GM10248 (cell line): ENCODE results near the gene PBX1.

Experiments used
- CTCF ChIA-PET: fragments of 300-600 bp; sonication (Branson Sonifier 250); formaldehyde crosslinking; extraction: SDS; loops from one replicate; lab custom pipeline; 2021; ENCODE audit warnings: antibody characterized with exemption; lab: Yijun Ruan, JAX
- POLR2A ChIA-PET: fragments of 350-650 bp; sonication (Branson Sonifier 250); formaldehyde crosslinking; extraction: SDS; loops from one replicate; lab custom pipeline; 2020; ENCODE audit warnings: antibody characterized with exemption; lab: Yijun Ruan, JAX
- DNase-seq: peaks from one replicate; pipeline ENCODE4 v3.0.0; 2012; ENCODE audit errors: extremely low spot score
- CTCF ChIP-seq: IDR thresholded peaks from 2 replicates; pipeline ENCODE4 v1.5.1; 2012; ENCODE audit warnings: mild to moderate bottlenecking, low read depth; ENCODE audit errors: extremely low read depth, missing control alignments, control extremely low read depth

Gene PBX1

GRCh38 chr1:164733734-164734133 is 174.8 kb downstream of the PBX1 start:
- ChIA-PET CTCF (no interaction called here), POLR2A (no interaction called here)
- no peak for TF ChIP-seq CTCF
- DNase-seq, result no peak

GRCh38 chr1:164735315-164736052 is 176.5 kb downstream of the PBX1 start:
- DNase-seq, result no peak
- CTCF ChIA-PET, result interaction anchor here (0.9 kb wide), 1 partner anchor 9 kb away, joined by 3 read pairs; no protein-coding TSS in a partner anchor
- POLR2A ChIA-PET, result no interaction called here
- no peak for TF ChIP-seq CTCF

DNA sequence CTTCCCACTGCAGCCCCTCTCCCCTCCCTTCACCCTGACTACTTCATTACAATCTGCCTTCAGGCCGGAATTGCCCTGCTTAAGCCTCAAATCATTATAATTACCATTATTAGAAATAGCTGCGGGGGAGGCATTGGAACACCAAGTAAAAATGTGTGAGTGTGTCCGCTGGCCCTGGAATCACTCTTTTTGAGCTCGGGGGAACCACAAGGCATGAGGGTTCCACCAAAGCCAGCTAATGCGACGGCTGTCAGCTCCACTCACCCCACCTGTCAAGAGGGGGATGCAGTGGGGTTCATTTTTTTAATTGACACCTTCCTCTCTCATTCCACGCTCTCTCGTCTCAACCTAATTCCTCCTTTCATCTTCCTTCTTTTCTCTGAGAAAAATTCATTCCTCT is 177.2 kb downstream of the PBX1 start:
- TF ChIP-seq CTCF, result no peak
- CTCF ChIA-PET, result interaction anchor here (0.9 to 1.2 kb wide), 2 partner anchors 10 to 13 kb away, joined by 3 read pairs; no protein-coding TSS in a partner anchor
- POLR2A ChIA-PET, result no interaction called here

GRCh38 chr1:164739189-164739588 is 180.2 kb downstream of the PBX1 start:
- no peak for DNase-seq
- no peak for TF ChIP-seq CTCF
- ChIA-PET POLR2A (no interaction called here), CTCF (no interaction called here)

More for the DNA sequence above, 177.2 kb downstream of the PBX1 start:
- no peak for DNase-seq

GRCh38 chr1:164740000-164740526 is 181.1 kb downstream of the PBX1 start:
- no peak for TF ChIP-seq CTCF
- POLR2A ChIA-PET, result no interaction called here
- CTCF ChIA-PET, result no interaction called here
- no peak for DNase-seq

DNA sequence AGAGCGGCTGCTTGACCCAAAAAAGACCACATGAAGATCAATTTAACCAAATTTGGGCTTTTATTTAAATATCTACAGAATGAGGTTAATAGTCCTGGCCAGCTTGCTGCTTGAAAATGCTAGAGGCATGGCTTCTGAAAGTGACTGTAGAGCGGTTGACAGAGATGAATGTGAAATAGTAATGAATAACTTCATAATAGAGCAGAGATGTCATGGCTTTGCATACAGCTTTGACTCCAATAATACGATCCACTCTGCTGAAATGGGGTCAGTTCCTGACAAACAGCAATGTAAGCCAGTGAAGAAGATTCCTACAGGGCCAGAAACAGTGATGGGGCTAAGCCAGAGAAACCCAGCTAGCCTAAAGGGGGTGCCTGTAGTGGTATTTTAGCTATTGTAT is 183.8 kb downstream of the PBX1 start:
- no peak for TF ChIP-seq CTCF
- ChIA-PET CTCF (no interaction called here), POLR2A (no interaction called here)
- no peak for DNase-seq
